Measurements from ENCODE around the gene KCTD1.

Gene KCTD1

GRCh38 chr18:26519114-26519513 is 29.2 kb downstream of the KCTD1 start:
- no peak for DNase-seq

DNA sequence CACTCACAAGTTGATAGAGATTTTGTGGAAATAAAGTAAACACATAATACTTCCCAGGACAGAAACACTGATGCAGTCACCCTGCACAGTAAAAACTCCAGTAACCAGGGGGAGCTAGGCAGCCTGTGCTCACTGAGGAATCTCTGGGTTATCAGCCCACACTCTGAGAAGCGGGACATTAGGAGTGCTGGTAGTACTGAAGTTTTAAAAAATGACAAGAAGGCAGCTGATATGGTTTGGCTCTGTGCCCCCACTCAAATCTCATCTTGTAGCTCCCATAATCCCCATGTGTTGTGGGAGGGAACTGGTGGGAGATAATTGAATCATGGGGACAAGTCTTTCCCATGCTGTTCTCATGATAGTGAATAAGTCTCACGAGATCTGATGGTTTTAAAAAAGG is 31.4 kb downstream of the KCTD1 start:
- no peak for DNase-seq

DNA sequence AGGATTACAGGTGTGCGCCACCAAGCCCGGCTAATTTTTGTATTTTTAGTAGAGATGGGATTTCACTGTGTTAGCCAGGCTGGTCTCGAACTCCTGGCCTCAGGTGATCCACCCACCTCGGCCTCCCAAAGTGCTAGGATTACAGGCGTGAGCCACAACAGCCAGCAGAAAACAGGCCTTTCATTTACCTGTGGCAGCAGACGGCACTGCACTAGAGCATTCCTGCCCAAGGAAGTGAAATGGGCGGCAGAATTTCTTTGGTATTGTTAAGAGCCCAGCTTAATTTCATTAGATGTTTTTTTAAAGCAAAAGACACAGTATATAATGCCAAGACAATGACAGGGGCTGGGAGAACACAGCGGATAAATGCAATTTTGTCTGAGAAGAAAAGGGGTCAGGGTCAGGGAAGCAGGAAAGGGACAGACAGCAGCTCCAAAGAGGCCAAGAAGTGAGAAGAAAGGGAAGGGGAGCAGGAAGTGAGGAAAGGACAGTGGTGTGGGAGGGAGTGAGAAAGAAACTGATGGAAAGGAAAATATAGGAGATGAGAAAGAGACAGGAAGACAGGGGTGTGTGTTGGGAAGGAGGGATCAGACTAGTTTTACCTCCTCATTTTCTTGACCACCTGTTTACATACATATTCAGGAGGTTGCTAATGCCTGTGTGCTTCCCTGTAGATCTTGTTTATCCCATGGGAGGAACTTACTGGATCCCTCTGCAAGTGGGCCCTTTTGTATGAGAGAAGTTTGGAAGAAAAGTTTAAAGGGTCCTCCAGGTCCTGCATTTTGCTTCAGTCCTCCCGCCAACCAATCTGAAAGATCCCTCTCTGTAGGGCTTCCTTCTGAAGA is 32.5 kb downstream of the KCTD1 start:
- no peak for DNase-seq

DNA sequence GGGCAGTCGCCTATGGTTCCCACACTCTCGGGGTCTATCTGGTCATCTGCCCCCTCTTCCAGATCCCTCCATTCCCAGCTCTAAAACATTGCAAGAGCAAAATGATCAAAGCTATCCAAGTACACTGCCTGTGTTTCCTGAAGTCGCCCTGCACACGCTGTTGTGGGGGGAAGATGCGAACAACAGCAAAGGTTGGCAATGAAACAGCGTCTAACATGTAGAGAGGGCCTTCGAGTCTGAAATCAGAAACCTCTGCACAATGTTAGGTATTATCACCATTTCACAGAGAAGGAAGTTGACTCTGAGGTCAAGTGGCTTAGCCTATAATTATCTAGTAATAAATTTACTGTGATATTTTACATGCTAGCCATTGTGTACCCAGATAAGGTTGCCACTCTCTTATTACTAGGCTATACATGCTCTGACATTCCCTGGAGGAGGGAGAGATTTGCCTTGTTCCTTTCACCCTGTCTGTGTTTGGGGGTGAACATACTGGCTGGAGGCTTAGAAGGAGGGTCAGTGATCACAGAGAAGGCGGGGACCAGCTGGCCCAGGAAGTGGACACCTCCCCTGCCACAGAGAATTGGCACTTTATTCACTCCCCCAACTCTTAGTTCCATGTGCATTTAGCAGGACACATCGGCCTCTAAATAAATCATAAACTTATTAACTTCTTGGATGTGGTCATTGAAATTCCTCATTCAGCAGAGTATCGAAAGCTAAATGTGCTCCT is 36.8 kb downstream of the KCTD1 start:
- no peak for DNase-seq

GRCh38 chr18:26510337-26510736 is 38.0 kb downstream of the KCTD1 start:
- no peak for DNase-seq

- DNase-seq = no peak
Measured at GRCh38 chr18:26506012-26506411, 42.3 kb downstream of the KCTD1 start.

GRCh38 chr18:26504831-26505230 is 43.5 kb downstream of the KCTD1 start:
- DNase-seq = no peak

DNA sequence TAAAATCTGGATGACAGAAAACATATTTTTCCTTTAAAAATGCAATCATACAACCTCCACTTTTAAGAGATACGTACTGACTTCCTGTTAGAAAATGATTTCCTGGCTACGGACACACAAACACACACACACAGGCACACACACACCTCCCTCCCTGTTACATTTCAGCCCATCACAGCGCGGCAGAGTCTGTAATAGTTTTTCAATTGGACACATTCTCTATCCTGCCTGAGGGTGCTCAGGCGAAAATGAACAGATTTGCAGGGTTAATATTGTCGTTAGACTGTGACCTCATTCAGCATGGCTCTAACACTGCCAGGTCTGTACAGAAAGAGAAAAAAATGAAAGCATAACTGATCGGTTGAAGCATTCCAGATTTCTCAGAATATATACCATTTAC is 45.0 kb downstream of the KCTD1 start:
- no peak for DNase-seq

- no peak for DNase-seq
Measured at GRCh38 chr18:26502823-26503222, 45.5 kb downstream of the KCTD1 start.

DNA sequence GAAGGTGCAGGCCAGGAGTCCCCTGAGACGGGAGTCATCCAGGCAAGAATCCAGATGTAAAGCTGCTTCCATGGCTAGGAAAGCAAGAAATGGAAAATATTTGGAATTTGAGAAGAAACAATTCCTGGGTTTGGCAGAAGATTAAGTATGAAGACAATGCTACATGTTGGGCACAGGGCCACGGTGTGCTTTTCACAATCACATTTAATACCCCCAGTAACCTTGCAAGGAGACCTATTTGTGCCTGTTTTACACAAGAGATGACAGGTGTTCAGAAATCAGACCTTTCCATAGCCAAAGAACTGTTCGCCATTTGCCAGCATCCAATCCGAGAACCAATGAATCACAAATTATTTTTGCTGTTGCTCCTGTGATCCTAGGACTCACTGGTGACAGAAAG is 50.5 kb downstream of the KCTD1 start:
- no peak for DNase-seq

DNA sequence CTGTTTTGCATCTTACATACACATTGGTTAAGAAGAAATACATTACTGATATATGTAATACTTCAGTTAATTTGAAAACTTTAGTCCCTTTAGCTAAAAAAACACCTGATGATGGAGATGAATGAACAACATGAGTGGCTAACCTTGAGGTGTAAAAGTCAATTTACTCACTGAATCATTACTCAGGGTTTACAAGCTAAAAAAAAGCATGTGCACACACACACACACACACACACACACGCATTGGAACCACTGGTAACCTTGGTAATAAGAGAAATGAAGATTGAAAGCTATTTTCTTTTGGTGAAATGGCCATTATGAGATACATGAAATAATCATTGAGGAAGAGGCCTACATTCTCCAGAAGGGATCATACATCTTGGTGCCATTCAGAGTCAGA is 51.8 kb downstream of the KCTD1 start:
- DNase-seq = no peak

GRCh38 chr18:26495287-26495686 is 53.1 kb downstream of the KCTD1 start:
- no peak for DNase-seq

GRCh38 chr18:26493021-26493420 is 55.3 kb downstream of the KCTD1 start:
- no peak for DNase-seq

GRCh38 chr18:26491194-26491816 is 57.0 kb downstream of the KCTD1 start:
- no peak for DNase-seq

GRCh38 chr18:26489881-26490280 is 58.5 kb downstream of the KCTD1 start:
- DNase-seq = no peak

DNA sequence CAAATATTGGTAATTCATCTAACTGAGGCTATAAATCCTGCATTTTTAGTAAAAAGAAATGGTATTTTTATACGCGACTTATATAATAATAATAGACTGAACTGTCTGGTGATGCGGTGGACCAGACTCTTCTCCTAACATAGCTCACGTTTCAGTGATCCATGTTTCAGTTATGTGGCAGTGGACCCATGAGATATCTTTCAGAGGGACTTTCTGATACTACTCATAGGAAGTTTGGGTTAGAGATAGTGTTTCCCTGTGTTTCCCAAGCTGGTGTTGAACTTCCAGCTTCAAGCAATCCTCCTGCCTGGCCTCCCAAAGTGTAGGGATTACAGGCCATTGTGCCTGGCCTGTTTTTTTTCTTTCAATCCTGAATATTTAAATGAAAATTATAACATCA is 59.2 kb downstream of the KCTD1 start:
- DNase-seq = no peak

- no peak for DNase-seq
Measured at GRCh38 chr18:26488417-26489009, 59.8 kb downstream of the KCTD1 start.

GRCh38 chr18:26487437-26487836 is 60.9 kb downstream of the KCTD1 start:
- no peak for DNase-seq

DNA sequence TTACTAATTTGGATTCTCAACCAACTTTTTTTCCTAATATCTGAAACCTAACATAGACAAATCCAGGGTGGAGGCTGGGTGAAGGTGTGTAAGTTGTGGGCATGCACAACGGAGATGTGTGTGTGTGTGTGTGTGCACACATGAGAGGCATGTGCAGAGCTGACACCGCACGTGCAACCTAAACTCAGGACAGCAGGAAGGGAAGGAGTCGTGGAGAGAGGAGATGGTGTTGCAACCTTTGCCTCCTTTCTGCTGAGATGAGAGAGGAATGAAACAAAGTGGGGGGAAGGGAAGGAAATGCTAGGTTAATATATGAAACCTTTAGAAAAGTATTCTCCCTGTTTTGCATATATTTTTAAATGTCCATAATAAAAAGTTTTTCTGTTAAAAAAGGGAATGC is 64.7 kb downstream of the KCTD1 start:
- no peak for DNase-seq

GRCh38 chr18:26482569-26482968 is 65.8 kb downstream of the KCTD1 start:
- no peak for DNase-seq

DNA sequence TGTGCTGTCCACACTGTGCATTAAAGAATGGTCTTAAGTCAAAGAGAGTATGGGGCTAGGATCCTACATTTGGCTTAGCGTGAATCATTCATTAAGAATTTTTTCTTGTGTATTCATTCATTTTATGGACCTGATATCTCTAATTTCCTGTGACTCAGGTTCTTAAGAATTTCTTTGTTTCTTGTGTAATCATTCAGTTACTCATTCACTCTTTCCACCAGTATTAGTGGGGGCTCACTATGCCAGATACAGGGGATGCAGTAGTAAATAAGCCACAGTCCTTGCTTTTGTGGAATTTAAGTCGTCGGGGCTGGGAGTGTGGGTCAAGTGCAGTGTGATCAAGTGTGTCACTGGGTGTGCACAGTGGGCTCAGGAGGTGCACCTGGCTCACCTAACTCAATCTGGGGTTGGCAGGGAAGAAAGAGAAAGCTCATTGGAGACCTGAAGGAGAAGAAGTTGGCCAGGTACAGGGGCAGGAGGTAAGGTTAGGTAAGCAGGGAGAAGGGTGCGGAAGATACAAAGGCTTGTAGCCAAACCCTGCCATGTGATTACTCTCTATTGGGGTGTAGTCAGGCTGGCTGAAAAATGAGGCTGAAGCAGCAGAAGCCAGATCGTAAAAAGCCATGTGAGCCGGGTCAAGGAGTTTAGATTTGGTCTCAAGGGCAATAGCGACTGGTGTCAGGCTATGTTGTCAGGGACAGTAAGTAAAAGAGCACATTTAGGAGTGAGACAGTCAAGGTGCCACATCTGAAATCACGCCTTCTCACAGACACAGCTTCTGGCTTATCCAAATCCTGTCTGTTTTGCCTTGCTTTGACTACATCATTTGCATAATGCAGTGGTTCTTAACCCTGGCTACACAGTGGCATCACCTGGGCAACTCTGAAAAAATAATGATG is 67.2 kb downstream of the KCTD1 start:
- no peak for DNase-seq

DNA sequence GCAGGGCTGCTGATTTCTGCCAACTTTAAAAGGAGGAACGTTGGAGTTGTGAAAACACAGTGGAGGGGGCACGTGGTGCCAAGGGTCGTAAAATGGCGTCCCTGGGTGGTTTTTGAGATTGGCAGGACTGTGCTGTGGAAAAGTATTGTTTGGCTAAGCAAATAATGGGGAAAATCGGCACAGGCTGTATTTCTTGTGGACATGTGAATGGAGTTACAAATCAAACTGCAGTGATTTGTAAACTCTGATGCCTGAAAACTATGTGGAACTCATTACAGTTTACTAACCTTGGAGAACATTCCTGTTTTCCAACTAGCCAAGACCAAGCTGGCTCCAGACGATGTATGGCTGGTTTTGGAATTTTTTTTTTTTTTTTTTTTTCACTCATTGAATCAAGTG is 68.7 kb downstream of the KCTD1 start:
- no peak for DNase-seq
